Raji (cell line): Measurements from ENCODE around the gene IRAK2.

Experiments
- POLR2A ChIP-seq: IDR thresholded peaks from 2 replicates; pipeline ENCODE4 v1.6.1; 2011; ENCODE audit warnings: low read depth, low read length, control low read depth; ENCODE audit not compliant: insufficient read depth

Gene IRAK2

DNA sequence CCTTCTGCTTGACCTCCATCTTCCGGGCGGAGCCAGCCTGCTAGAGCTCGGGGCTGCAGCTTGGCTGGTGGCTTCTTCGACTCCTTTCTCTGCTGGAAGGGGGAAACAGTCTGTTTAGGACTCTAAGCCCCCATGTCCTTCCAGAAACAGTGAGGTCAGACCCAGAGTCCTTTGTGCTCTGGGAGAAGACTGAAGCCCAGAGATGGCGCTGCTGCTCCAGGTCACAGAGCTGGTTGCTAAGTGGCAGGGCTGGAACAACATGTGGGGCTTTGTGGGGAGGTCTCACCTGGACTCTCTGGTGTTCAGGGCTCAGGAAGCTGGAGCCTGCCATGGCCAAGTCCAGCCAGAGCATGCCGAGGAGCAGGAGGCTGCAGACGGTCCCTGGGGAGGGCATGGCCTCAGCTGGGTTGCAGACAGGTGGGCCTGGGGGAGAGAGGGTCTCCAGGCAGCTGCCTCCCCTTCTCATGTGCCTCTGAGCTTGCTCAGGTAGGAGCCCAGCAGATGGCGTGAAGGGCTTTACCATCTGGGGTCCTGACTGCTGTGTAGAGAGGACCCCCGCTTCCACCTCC lies 125.2 kb downstream of the IRAK2 start:
- no peak for TF ChIP-seq POLR2A

- TF ChIP-seq POLR2A = no peak
Observed at GRCh38 chr3:10290481-10291176, 125.9 kb downstream of the IRAK2 start.

- TF ChIP-seq POLR2A = no peak
Observed at GRCh38 chr3:10291641-10292040, 126.9 kb downstream of the IRAK2 start.

GRCh38 chr3:10292505-10293419 lies 128.0 kb downstream of the IRAK2 start, which contains the start of gene GHRL:
GHRL (minus strand) TSS chr3:10292947; CDS start chr3:10290180, 2,767 bp downstream.
- TF ChIP-seq POLR2A = no peak
